Stomach (tissue), 4 donors: Measurements from ENCODE around the gene ST6GALNAC6.

Experiments
- POLR2A ChIP-seq, 4 donors: fragments of 450-650 bp; IDR thresholded peaks; one replicate each; pipeline ENCODE4 v1.6.1; 2016; ENCODE audit warnings: antibody characterized with exemption in 4 of 4, control low read depth in 2 of 4, mild to moderate bottlenecking in 1 of 4, moderate library complexity in 1 of 4
- TF ChIP-seq, protein P1 (sequence below), 7 experiments: fragments of 450-650 bp in 4 of 7; fragments of 200-600 bp in 3 of 7; sonication (generic) in 3 of 7; IDR thresholded peaks; one replicate each; pipeline ENCODE4 v1.5.1; 2016 to 2019; ENCODE audit warnings: antibody characterized with exemption in 7 of 7, control low read depth in 2 of 7, mild to moderate bottlenecking in 1 of 7

DNA sequence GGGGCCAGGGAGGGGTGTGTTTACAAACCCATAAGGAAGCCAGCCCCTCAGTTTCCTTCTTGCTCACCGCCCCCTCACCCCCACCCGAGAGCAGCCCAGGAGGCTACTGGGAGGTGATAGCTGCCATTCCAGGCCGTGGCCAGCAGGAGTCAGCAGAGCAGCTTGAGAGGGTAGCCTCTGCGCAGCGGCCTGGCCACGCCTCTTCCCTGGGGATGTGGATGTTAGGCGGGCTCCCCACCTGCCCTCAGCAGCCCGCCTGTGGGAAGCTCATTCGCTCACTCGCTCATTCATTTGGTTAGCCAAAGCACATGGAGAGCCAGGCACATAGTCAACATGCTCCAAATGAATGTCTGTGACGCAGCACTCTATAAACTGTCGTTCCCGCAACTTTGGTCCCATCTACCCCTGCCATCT lies 44.3 kb upstream of the ST6GALNAC6 start:
- no peak for TF ChIP-seq POLR2A (IDR thresholded peaks at IDR 0.05)
- TF ChIP-seq, protein P1, sequence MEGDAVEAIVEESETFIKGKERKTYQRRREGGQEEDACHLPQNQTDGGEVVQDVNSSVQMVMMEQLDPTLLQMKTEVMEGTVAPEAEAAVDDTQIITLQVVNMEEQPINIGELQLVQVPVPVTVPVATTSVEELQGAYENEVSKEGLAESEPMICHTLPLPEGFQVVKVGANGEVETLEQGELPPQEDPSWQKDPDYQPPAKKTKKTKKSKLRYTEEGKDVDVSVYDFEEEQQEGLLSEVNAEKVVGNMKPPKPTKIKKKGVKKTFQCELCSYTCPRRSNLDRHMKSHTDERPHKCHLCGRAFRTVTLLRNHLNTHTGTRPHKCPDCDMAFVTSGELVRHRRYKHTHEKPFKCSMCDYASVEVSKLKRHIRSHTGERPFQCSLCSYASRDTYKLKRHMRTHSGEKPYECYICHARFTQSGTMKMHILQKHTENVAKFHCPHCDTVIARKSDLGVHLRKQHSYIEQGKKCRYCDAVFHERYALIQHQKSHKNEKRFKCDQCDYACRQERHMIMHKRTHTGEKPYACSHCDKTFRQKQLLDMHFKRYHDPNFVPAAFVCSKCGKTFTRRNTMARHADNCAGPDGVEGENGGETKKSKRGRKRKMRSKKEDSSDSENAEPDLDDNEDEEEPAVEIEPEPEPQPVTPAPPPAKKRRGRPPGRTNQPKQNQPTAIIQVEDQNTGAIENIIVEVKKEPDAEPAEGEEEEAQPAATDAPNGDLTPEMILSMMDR (IDR thresholded peaks at IDR 0.05), result peak in 5 of 7 experiments; percentile 90 to 93 (median 92)
